ENCODE data around the gene TMEM259.

- TF ChIP-seq, protein P1, sequence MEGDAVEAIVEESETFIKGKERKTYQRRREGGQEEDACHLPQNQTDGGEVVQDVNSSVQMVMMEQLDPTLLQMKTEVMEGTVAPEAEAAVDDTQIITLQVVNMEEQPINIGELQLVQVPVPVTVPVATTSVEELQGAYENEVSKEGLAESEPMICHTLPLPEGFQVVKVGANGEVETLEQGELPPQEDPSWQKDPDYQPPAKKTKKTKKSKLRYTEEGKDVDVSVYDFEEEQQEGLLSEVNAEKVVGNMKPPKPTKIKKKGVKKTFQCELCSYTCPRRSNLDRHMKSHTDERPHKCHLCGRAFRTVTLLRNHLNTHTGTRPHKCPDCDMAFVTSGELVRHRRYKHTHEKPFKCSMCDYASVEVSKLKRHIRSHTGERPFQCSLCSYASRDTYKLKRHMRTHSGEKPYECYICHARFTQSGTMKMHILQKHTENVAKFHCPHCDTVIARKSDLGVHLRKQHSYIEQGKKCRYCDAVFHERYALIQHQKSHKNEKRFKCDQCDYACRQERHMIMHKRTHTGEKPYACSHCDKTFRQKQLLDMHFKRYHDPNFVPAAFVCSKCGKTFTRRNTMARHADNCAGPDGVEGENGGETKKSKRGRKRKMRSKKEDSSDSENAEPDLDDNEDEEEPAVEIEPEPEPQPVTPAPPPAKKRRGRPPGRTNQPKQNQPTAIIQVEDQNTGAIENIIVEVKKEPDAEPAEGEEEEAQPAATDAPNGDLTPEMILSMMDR (IDR thresholded peaks at IDR 0.05; ENCODE audit: insufficient read depth, low read length), result no peak
- TF ChIP-seq POLR2AphosphoS5 (IDR thresholded peaks at IDR 0.05; ENCODE audit: low read depth) (no peak), GABPA (IDR thresholded peaks at IDR 0.05; ENCODE audit: low read depth) (no peak), SPI1 (IDR thresholded peaks at IDR 0.05; ENCODE audit: borderline replicate concordance, low read depth) (no peak)
- TF ChIP-seq, protein P2, sequence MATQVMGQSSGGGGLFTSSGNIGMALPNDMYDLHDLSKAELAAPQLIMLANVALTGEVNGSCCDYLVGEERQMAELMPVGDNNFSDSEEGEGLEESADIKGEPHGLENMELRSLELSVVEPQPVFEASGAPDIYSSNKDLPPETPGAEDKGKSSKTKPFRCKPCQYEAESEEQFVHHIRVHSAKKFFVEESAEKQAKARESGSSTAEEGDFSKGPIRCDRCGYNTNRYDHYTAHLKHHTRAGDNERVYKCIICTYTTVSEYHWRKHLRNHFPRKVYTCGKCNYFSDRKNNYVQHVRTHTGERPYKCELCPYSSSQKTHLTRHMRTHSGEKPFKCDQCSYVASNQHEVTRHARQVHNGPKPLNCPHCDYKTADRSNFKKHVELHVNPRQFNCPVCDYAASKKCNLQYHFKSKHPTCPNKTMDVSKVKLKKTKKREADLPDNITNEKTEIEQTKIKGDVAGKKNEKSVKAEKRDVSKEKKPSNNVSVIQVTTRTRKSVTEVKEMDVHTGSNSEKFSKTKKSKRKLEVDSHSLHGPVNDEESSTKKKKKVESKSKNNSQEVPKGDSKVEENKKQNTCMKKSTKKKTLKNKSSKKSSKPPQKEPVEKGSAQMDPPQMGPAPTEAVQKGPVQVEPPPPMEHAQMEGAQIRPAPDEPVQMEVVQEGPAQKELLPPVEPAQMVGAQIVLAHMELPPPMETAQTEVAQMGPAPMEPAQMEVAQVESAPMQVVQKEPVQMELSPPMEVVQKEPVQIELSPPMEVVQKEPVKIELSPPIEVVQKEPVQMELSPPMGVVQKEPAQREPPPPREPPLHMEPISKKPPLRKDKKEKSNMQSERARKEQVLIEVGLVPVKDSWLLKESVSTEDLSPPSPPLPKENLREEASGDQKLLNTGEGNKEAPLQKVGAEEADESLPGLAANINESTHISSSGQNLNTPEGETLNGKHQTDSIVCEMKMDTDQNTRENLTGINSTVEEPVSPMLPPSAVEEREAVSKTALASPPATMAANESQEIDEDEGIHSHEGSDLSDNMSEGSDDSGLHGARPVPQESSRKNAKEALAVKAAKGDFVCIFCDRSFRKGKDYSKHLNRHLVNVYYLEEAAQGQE (IDR thresholded peaks at IDR 0.05; ENCODE audit: insufficient replicate concordance, low read depth), result no peak
Observed at GRCh38 chr19:986083-986482, 34.8 kb downstream of the TMEM259 start.
